KMS-11 (cell line): Measurements from ENCODE around the gene BIVM.

Experiments
- H2AFZ ChIP-seq: fragments of 200-600 bp; sonication (generic); 2 replicates; pipeline ENCODE4 v1.6.1; 2016; ENCODE audit warnings: antibody characterized with exemption, mixed run types, low read depth
- H3K27ac ChIP-seq: fragments of 200-600 bp; sonication (generic); 2 replicates; pipeline ENCODE4 v1.6.1; 2016; ENCODE audit warnings: mild to moderate bottlenecking, mixed run types
- H3K27me3 ChIP-seq: fragments of 200-600 bp; sonication (generic); 2 replicates; pipeline ENCODE4 v1.6.1; 2017; ENCODE audit warnings: mild to moderate bottlenecking, low read depth, mixed run types, moderate library complexity; ENCODE audit not compliant: insufficient read depth
- H3K36me3 ChIP-seq: fragments of 200-600 bp; sonication (generic); 2 replicates; pipeline ENCODE4 v1.6.1; 2017; ENCODE audit warnings: mild to moderate bottlenecking, mixed run types; ENCODE audit not compliant: insufficient read depth
- H3K4me1 ChIP-seq: fragments of 200-600 bp; sonication (generic); 2 replicates; pipeline ENCODE4 v1.6.1; 2016; ENCODE audit warnings: mild to moderate bottlenecking, low read depth, mixed run types; ENCODE audit not compliant: poor library complexity, severe bottlenecking
- H3K4me2 ChIP-seq: fragments of 200-600 bp; sonication (generic); 2 replicates; pipeline ENCODE4 v1.7.0; 2016; ENCODE audit warnings: mild to moderate bottlenecking, mixed run types
- H3K4me3 ChIP-seq: fragments of 200-600 bp; sonication (generic); IDR thresholded peaks from 2 replicates; pipeline ENCODE4 v1.6.1; 2017; ENCODE audit warnings: low read depth, low read length, mixed read lengths; ENCODE audit not compliant: insufficient read depth
- H3K79me2 ChIP-seq: fragments of 200-600 bp; sonication (generic); 2 replicates; pipeline ENCODE4 v1.6.1; 2016; ENCODE audit warnings: low read depth, mixed run types; ENCODE audit not compliant: insufficient read depth
- H3K9ac ChIP-seq: fragments of 200-600 bp; sonication (generic); 2 replicates; pipeline ENCODE4 v1.6.1; 2016; ENCODE audit warnings: mild to moderate bottlenecking, mixed run types
- H4K20me1 ChIP-seq: fragments of 200-600 bp; sonication (generic); 2 replicates; pipeline ENCODE4 v1.6.1; 2016; ENCODE audit warnings: mild to moderate bottlenecking, mixed run types; ENCODE audit not compliant: insufficient read depth
- TF ChIP-seq, protein P1 (sequence below): fragments of 200-600 bp; sonication (generic); conservative IDR thresholded peaks from 2 replicates; pipeline ENCODE4 v1.6.1; 2017; ENCODE audit warnings: low read depth, mild to moderate bottlenecking, antibody characterized with exemption, low read length, moderate library complexity, mixed read lengths

Gene BIVM

DNA sequence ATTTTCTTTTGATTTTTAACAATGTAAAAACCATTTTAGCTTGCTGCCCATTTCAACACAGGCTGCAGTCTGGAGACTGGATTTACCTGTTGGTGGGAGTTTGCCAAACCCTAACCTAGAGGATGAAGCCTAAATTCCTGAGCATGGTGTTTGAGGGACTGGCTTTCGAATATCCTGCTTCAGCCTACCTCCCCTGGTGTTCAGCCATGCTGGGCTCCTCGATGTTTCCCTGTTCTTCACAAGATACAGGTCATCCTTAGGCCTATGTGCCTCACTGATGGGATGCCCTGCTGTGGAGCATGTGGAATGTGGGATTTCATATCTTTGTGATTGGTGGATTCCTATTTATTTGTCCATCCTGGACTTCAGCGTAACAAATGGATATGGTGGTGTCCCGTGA is 26.5 kb downstream of the BIVM start:
- no peak overlapping the region for H3K27ac ChIP-seq
- no peak overlapping the region for H3K4me2 ChIP-seq
- H3K36me3 ChIP-seq, result no peaks in the 10 kb centered on the region
- TF ChIP-seq, protein P1, sequence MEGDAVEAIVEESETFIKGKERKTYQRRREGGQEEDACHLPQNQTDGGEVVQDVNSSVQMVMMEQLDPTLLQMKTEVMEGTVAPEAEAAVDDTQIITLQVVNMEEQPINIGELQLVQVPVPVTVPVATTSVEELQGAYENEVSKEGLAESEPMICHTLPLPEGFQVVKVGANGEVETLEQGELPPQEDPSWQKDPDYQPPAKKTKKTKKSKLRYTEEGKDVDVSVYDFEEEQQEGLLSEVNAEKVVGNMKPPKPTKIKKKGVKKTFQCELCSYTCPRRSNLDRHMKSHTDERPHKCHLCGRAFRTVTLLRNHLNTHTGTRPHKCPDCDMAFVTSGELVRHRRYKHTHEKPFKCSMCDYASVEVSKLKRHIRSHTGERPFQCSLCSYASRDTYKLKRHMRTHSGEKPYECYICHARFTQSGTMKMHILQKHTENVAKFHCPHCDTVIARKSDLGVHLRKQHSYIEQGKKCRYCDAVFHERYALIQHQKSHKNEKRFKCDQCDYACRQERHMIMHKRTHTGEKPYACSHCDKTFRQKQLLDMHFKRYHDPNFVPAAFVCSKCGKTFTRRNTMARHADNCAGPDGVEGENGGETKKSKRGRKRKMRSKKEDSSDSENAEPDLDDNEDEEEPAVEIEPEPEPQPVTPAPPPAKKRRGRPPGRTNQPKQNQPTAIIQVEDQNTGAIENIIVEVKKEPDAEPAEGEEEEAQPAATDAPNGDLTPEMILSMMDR, result no peak
- no peaks in the 10 kb centered on the region for H3K79me2 ChIP-seq
- H3K4me3 ChIP-seq, result no peak overlapping the region
- H2AFZ ChIP-seq, result no peak overlapping the region
- no peaks in the 10 kb centered on the region for H4K20me1 ChIP-seq
- no peaks in the 10 kb centered on the region for H3K27me3 ChIP-seq
- no peak overlapping the region for H3K9ac ChIP-seq
- no peaks in the 10 kb centered on the region for H3K4me1 ChIP-seq

DNA sequence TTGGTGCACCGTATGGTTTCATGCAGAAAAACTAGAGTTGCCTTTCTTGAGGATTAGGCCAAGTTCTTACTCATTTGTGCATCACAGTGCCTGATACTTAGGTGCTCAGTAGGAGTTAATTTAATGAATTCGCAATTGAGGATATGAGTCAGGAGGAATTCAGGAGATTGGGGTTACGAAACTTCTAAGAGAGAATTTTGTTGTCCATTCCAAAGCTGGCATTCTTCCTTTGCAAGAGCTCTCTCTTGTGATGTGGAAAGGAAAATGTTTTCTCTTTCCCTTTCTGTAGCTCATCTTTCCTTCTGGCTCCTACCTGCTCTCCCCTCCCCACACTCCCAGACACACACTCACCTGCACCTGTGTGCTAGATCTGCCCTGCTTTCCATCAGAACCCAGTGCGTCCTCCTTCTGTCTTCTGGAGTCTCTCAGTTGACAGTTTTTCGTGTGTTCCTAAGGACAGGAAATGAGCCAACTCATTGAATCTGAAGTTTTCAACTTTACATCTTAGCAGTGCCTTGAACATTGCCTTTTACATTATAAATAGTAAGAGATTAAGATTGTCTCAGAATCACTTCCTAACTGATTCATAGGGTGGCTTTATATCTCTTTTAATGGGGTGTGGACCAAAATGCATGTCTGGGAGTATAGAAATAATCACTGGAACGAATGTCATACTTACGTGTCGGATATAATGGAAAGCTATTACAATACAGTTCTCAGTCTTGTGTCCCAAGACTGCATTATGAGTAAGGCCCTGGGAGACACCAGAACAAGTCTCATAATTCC is 27.2 kb downstream of the BIVM start:
- no peak overlapping the region for H3K4me2 ChIP-seq
- no peaks in the 10 kb centered on the region for H3K4me1 ChIP-seq
- H3K4me3 ChIP-seq, result no peak overlapping the region
- no peak overlapping the region for H3K9ac ChIP-seq
- no peaks in the 10 kb centered on the region for H3K79me2 ChIP-seq
- TF ChIP-seq, protein P1, result no peak
- H2AFZ ChIP-seq, result no peak overlapping the region
- no peaks in the 10 kb centered on the region for H4K20me1 ChIP-seq
- no peaks in the 10 kb centered on the region for H3K27me3 ChIP-seq
- no peak overlapping the region for H3K27ac ChIP-seq
- no peaks in the 10 kb centered on the region for H3K36me3 ChIP-seq

DNA sequence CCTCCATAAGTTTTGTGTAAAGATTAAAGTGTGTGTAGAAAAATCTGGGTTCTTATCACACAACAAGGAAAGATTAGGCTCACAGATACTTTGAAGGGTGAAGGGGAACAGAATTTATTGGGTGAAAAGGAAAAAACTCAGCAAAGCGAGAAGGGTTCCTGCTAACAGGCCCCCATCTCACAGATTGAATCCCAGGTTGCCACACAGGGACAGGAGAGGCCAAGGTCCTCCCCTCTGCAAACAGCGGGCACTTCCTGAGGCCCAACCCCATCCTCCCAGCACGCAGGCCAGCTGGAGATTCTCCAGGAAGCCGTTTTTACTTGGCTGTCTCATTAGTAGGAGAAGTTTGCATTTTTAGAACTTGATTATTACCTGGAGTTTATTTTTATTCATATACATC is 31.7 kb downstream of the BIVM start:
- Histone ChIP-seq H3K4me3 (no peak overlapping the region), H3K4me2 (no peak overlapping the region), H3K4me1 (no peaks in the 10 kb centered on the region), H3K79me2 (no peaks in the 10 kb centered on the region), H4K20me1 (no peaks in the 10 kb centered on the region), H2AFZ (no peak overlapping the region), H3K27me3 (no peaks in the 10 kb centered on the region), H3K27ac (no peak overlapping the region), H3K9ac (no peak overlapping the region), H3K36me3 (no peaks in the 10 kb centered on the region)
- TF ChIP-seq, protein P1, result no peak

DNA sequence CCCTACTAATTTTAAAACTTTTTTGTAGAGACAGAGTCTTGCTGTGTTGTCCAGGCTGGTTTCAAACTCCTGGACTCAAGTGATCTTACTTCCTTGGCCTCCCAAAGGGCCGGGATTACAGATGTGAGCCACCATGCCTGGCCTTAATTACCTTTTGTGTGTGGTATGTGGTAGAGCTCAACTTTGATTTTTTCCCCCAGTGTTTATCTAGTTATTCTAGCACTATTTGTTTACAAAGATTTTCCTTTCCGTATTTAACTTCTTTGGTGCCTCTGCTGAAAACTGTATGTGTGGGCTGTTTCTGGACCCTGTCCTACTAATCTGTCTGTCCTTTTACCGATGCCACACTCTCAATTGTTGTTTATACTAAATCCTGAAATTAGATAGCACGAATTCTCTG is 37.6 kb downstream of the BIVM start:
- TF ChIP-seq, protein P1, result no peak
- no peaks in the 10 kb centered on the region for H3K4me1 ChIP-seq
- no peak overlapping the region for H3K4me3 ChIP-seq
- no peak overlapping the region for H3K9ac ChIP-seq
- H3K79me2 ChIP-seq, result no peaks in the 10 kb centered on the region
- H3K36me3 ChIP-seq, result no peaks in the 10 kb centered on the region
- H3K27ac ChIP-seq, result no peak overlapping the region
- no peaks in the 10 kb centered on the region for H3K27me3 ChIP-seq
- no peaks in the 10 kb centered on the region for H4K20me1 ChIP-seq
- H2AFZ ChIP-seq, result no peak overlapping the region
- no peak overlapping the region for H3K4me2 ChIP-seq
